GM19193 (cell line): ENCODE results near the gene EPB41L4B.

Experiments
- POLR2A ChIP-seq: IDR thresholded peaks from 4 replicates; pipeline ENCODE4 v1.6.1; 2011; ENCODE audit not compliant: insufficient read depth, insufficient read length; ENCODE audit errors: extremely low read depth

EPB41L4B gene

GRCh38 chr9:109329638-109330258, 8.9 kb upstream of the EPB41L4B start:
- TF ChIP-seq POLR2A: no peak

- TF ChIP-seq POLR2A: no peak
Measured at GRCh38 chr9:109328978-109329637, 8.2 kb upstream of the EPB41L4B start.

GRCh38 chr9:109325089-109325488, 4.2 kb upstream of the EPB41L4B start:
- no peak for TF ChIP-seq POLR2A

- TF ChIP-seq POLR2A: no peak
Measured at GRCh38 chr9:109323771-109324170, 2.9 kb upstream of the EPB41L4B start.

- TF ChIP-seq POLR2A: no peak
Measured at GRCh38 chr9:109321727-109322126, 868 bp upstream of the EPB41L4B start.

- no peak for TF ChIP-seq POLR2A
Measured at GRCh38 chr9:109320331-109320741, 523 bp downstream of the EPB41L4B start.

- no peak for TF ChIP-seq POLR2A
Measured at GRCh38 chr9:109319626-109320241, 1.1 kb downstream of the EPB41L4B start.

- no peak for TF ChIP-seq POLR2A
Measured at GRCh38 chr9:109319017-109319625, 1.7 kb downstream of the EPB41L4B start.

GRCh38 chr9:109317979-109318741, 2.7 kb downstream of the EPB41L4B start:
- TF ChIP-seq POLR2A: no peak

GRCh38 chr9:109317311-109317978, 3.4 kb downstream of the EPB41L4B start:
- no peak for TF ChIP-seq POLR2A

- TF ChIP-seq POLR2A: no peak
Measured at GRCh38 chr9:109316207-109316640, 4.6 kb downstream of the EPB41L4B start.

GRCh38 chr9:109315480-109316206, 5.2 kb downstream of the EPB41L4B start:
- TF ChIP-seq POLR2A: no peak

GRCh38 chr9:109314011-109314531, 6.8 kb downstream of the EPB41L4B start:
- no peak for TF ChIP-seq POLR2A
